B cell (primary cell): ENCODE results near the gene HSPA1A.

ENCODE experiments used
- CTCF ChIP-seq: fragments of 200-600 bp; IDR thresholded peaks from one replicate; pipeline ENCODE4 v1.8.0; 2022; ENCODE audit warnings: antibody characterized with exemption, mild to moderate bottlenecking
- EZH2 ChIP-seq: IDR thresholded peaks from 2 replicates; pipeline ENCODE4 v1.6.1; 2012; ENCODE audit warnings: borderline replicate concordance, low read depth, mild to moderate bottlenecking, moderate library complexity, low read length; ENCODE audit not compliant: insufficient read depth, poor library complexity, severe bottlenecking

GRCh38 chr6:31813465-31813849 is 1.9 kb upstream of the HSPA1A start:
- TF ChIP-seq CTCF (no peak), EZH2 (no peak)
